ENCODE data around the gene MX1. TPM values are rescaled to one million over a fixed set of nuclear protein-coding genes. Genes with fewer than 3 reads are reported as not detected.

The MX1 gene
- total and polyA plus RNA-seq, 2 experiments from 2014 or later = not detected

- H3K27ac ChIP-seq = no peak overlapping the region
- no peak for DNase-seq (ENCODE audit: low read depth in 1 of 2, low spot score in 1 of 2)
- H3K4me3 ChIP-seq = no peak overlapping the region
- peaks cover under 1% of the 10 kb centered on the region for H3K27me3 ChIP-seq
- no peaks in the 10 kb centered on the region for H3K36me3 ChIP-seq
- no peaks in the 10 kb centered on the region for H3K4me1 ChIP-seq (ENCODE audit: low read depth)
- H3K9me3 ChIP-seq (ENCODE audit: low read depth) = no peaks in the 10 kb centered on the region
- TF ChIP-seq CTCF (IDR thresholded peaks at IDR 0.05; ENCODE audit: low read depth, low read length) = no peak
These were observed 9.7 kb downstream of the MX1 start for GRCh38 chr21:41435706-41436105.

- no peak overlapping the region for H3K27ac ChIP-seq
- H3K4me1 ChIP-seq (ENCODE audit: low read depth) = no peaks in the 10 kb centered on the region
- DNase-seq (ENCODE audit: low read depth in 1 of 2, low spot score in 1 of 2) = no peak
- no peak for TF ChIP-seq CTCF (IDR thresholded peaks at IDR 0.05; ENCODE audit: low read depth, low read length)
- no peaks in the 10 kb centered on the region for H3K27me3 ChIP-seq
- H3K36me3 ChIP-seq = no peaks in the 10 kb centered on the region
- H3K4me3 ChIP-seq = no peak overlapping the region
- H3K9me3 ChIP-seq (ENCODE audit: low read depth) = no peaks in the 10 kb centered on the region
These were observed 11.7 kb downstream of the MX1 start for GRCh38 chr21:41437729-41438128.

GRCh38 chr21:41438425-41439113 is 12.5 kb downstream of the MX1 start:
- H3K27ac ChIP-seq = no peak overlapping the region
- no peaks in the 10 kb centered on the region for H3K27me3 ChIP-seq
- TF ChIP-seq CTCF (IDR thresholded peaks at IDR 0.05; ENCODE audit: low read depth, low read length) = no peak
- DNase-seq (ENCODE audit: low read depth in 1 of 2, low spot score in 1 of 2) = no peak
- no peaks in the 10 kb centered on the region for H3K4me1 ChIP-seq (ENCODE audit: low read depth)
- H3K9me3 ChIP-seq (ENCODE audit: low read depth) = no peaks in the 10 kb centered on the region
- H3K4me3 ChIP-seq = no peak overlapping the region
- no peaks in the 10 kb centered on the region for H3K36me3 ChIP-seq

- no peak for TF ChIP-seq CTCF (IDR thresholded peaks at IDR 0.05; ENCODE audit: low read depth, low read length)
- Histone ChIP-seq H3K4me3 (no peak overlapping the region), H3K4me1 (ENCODE audit: low read depth) (no peaks in the 10 kb centered on the region), H3K9me3 (ENCODE audit: low read depth) (no peaks in the 10 kb centered on the region), H3K27me3 (no peaks in the 10 kb centered on the region), H3K36me3 (no peaks in the 10 kb centered on the region), H3K27ac (no peak overlapping the region)
- no peak for DNase-seq (ENCODE audit: low read depth in 1 of 2, low spot score in 1 of 2)
These were observed 13.2 kb downstream of the MX1 start for GRCh38 chr21:41439248-41439647.

- H3K27me3 ChIP-seq = no peaks in the 10 kb centered on the region
- TF ChIP-seq CTCF (IDR thresholded peaks at IDR 0.05; ENCODE audit: low read depth, low read length) = no peak
- no peak for DNase-seq (ENCODE audit: low read depth in 1 of 2, low spot score in 1 of 2)
- no peaks in the 10 kb centered on the region for H3K36me3 ChIP-seq
- no peaks in the 10 kb centered on the region for H3K9me3 ChIP-seq (ENCODE audit: low read depth)
- H3K4me3 ChIP-seq = no peak overlapping the region
- H3K27ac ChIP-seq = no peak overlapping the region
- no peaks in the 10 kb centered on the region for H3K4me1 ChIP-seq (ENCODE audit: low read depth)
These were observed 15.5 kb downstream of the MX1 start for GRCh38 chr21:41441546-41441945.
